GM19468 (cell line): Measurements from ENCODE around the gene CPNE2.

Experiments
- ATAC-seq: cut with Tn5 transposase; IDR thresholded peaks from one replicate; pipeline ENCODE4 v1.9.1; 2021; ENCODE audit warnings: mild to moderate bottlenecking, moderate library complexity, moderate number of reproducible peaks; ENCODE audit not compliant: unreplicated experiment; ENCODE audit errors: extremely low read depth

CPNE2 gene

GRCh38 chr16:57140931-57141668, 48.7 kb downstream of the CPNE2 start:
- no peak for ATAC-seq

DNA sequence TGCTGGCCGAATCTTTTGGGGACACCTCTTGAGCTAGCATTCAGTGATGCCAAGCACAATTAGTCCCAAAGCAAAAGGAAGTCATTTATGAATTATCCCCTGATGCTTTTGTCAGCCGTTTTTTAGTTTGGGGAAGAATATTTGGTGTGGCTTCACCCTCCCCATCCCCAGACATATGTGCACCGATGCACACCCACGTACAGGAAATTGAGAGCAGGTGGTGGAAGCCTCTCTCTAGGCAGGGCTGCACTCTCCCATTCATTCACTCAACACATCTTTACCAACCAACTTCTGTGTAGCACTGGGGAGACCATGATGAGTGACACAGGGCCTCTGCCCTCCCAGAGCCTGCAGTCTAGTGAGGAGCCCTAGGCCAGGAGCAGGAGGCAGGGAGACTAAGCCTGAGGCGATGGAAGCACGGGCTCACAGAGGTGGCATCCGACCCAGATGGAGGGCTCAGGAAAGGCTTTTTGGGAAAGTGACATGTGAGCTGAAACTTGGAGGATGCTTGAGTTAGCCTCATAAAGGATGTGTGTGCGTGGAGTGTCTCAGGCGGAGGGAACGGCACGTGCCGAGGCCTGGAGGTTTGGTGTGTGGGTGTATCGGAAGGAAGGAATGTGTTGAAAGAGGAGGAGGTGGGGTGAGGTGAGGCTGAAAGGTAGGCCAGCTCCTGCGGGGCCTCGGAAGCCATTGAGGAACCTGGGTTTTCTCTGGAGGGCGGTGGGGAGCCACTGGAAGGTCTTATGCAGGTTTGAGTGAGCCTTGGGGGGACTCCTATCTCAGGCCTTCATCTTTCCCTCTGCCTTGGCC, 49.6 kb downstream of the CPNE2 start:
- no peak for ATAC-seq

- no peak for ATAC-seq
These were observed 51.0 kb downstream of the CPNE2 start for GRCh38 chr16:57143149-57143921.

DNA sequence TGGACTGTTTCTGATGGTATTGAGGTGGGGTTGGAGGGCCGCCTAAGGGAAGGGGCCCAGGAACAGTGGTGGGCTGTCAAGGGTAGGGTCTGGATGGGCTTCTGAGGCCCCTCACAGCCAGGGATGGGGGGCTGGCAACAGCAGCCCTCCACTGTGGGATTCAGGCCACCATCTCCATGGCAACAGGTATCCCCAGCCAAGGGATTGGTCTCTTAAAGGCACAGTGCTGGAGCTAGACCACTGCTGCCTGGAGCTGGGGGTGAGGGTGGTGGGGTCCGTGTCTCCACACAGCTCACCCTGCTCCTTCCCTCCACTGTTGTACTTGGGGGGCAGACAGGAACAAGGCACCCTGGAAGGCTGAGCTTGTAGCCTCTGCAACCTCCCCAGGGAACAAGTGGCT, 51.6 kb downstream of the CPNE2 start:
- ATAC-seq = no peak

- ATAC-seq = no peak
These were observed 53.0 kb downstream of the CPNE2 start for GRCh38 chr16:57145046-57146021.

DNA sequence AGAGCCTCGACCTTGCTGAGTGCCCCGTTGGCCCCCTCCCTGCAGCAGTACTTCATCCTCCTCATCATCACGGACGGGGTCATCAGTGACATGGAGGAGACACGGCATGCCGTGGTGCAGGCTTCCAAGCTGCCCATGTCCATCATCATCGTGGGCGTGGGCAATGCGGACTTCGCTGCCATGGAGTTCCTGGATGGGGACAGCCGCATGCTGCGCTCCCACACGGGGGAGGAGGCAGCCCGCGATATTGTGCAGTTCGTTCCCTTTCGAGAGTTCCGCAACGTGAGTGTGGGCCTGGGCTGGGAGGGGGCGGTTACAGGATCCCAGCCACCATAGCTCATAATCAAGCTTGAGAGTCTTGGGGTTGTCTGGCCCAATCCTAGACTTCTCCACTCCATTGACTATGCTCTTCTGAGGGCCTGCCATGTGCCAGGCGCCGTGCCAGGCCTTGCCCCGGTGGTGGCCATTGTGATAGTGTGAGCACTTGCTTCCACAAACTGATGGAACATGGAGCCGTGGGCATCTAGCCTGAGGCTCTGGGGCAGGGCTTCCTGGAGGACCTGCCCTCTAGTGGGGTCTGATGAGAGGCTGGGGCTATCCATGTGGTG, 53.8 kb downstream of the CPNE2 start:
- ATAC-seq = no peak

- ATAC-seq = no peak
These were observed 54.4 kb downstream of the CPNE2 start for GRCh38 chr16:57146735-57147134.

DNA sequence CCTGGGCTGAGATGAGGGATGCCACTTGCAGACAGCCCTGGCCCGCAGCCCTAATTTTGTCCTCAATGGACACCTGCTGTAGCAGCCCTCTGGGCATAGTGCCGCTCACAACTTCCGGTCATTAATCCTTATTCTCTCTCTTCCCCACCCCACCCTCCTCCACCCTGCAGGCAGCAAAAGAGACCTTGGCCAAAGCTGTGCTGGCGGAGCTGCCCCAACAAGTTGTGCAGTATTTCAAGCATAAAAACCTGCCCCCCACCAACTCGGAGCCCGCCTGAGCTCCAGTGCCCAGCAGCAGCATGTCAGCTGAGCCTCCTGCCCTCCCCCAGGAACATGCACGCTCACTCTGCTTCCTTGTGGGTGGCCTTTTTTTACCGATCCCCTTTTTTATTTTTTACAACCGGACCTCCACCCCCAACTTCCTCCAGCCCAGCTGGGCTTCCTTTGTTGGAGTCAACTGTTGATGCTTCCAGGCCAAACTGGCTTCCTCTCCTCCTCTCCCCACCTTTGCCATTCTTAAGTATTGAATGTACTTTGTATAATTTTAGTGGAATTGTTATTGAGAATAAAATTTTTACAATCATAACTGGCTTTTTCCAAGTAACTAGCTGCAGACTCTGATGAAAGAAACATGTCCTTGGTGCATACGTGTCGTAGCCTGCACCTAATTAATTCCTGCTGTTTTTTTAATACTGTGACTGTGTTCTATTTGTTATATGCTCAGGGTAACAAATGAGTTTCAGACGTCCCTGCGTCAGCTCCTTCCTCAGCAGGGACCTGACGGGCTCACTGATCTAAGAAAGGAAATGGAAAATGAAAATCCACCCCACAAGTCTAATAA, 55.2 kb downstream of the CPNE2 start:
- ATAC-seq = no peak

DNA sequence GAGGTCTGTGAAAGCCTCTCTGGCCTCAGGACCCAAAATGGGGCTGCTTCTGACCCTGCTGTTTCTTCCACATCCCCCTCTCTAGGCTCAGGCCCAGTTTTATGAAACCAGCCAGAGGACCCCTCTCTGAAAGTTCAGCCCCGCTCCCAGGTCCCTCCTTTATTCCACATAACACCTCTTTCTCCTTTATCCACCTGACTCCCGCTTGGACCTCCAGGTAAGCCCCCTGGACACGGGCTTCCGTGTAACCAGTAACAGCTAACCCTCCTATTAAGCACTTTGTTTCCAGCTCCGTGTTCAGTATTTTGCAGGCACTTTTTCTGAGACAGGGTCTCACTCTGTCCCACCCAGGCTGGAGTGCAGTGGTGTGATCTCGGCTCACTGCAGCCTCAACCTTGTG, 56.1 kb downstream of the CPNE2 start:
- ATAC-seq = no peak

GRCh38 chr16:57149391-57149790, 57.0 kb downstream of the CPNE2 start:
- ATAC-seq = no peak

DNA sequence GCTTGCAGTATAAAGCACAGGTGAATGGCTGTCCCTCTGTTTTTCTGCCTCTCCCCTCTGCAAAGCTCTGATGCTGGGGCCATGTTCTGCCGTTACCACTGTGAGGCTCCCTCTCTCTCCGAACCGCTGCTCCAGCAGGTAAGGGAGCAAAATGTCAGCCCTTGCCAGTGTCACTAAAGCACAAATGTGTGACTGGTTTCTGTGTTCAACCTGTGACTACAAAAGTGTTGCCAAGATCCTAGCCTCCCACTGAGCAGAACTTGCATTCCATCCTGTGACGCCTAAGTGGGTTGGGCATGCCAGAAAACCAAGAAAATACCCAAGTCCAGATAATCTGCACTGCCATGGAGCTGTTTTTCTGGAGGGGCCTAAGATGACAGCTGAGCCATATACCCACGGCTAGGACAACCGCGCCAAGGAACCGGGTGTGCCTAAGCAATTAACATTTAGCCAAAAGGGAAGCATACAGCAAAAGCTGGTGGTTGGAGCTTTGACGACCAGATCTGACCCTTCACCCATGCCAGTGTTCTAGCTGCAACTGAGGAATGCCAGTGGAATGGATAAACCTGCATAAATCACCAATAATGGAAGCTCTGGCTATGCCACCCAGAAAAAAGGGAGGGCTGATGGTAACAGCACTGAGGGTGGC, 58.4 kb downstream of the CPNE2 start:
- no peak for ATAC-seq

DNA sequence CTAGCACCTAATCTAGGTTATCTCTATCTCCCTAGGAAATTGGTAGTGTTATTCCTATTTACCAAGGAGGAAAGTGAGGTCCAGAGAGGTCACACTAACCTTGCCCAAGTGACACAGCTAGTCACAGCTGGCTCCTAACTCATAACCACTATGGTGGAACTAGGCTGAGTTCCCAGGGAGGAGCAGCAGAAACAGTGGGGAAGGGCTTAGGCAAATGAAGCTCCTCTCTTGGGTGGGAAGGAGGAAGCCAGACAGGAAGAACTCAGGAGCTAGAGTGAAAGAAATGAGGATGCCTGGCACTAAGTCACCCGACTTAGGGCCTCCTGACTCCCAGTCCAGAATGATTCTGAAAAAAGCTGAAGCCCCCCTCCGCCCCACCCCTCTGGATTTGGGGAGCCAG, 59.0 kb downstream of the CPNE2 start:
- no peak for ATAC-seq

DNA sequence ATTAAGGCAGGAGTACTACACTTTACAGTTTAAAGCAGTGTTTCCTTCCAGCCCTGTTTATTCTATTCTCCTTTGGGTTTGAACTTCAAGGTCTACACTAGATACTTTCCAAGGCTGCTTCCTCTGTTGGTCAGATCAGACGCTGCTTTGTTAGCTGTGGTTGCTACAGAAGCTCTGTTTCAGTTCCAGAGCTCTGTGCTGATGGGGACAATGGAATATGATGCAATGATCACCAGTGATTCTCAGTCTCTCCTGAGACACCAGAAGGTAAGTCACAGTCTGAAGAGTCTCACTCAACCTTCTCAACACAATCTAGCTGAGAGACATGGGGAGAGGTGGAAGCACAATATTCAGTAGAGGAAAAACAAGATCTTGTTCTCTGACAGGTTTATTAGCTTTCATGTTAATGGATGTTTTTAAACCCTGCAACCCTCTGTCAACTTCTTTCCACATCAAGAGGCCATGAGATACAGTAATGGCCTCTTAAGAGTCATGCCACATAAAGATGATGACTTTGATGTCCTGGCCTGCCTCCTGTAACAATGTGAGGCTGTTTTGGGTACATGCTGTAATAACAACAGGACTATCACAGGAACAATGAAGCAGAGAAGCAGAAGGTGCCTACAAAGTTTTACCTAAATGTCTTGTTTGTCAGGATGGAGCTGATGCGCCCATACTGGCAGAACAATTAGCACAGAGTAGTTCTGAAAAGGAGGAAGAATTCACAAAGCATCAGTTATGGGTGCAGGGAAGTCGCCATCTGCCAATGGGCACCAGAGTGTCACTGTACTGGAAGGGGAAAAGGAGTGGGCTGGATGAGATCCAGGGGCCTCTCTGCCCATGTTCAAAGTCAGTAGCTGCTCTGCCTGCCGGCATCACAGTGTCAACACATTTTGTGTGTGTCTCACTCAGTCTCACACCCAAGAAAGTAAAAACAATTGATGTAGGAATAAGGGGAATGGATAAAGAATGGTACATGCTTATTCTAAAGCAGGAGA, 60.0 kb downstream of the CPNE2 start:
- no peak for ATAC-seq

GRCh38 chr16:57153841-57154240, 61.5 kb downstream of the CPNE2 start:
- ATAC-seq = no peak

- ATAC-seq = no peak
These were observed 63.4 kb downstream of the CPNE2 start for GRCh38 chr16:57155702-57156350.

DNA sequence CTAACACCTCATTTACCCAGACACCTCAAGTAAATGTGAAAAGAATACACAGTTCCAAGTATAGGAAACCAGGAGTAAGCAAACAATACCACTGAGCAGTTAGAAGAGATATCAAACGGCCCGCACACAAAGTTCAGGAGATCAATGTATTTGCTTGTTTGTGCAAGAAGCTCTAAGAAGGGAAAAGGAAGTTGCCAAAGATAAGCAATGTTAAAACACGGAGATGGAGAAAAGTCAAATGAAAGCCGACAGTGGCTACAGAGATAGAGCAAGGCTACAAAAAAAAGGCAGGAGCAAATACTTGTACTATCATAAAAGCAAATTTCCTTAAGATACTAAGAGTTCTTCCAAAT, 63.9 kb downstream of the CPNE2 start:
- no peak for ATAC-seq
